ENCODE results near the gene FCN1. TPM values are rescaled to one million over a fixed set of nuclear protein-coding genes. Genes with fewer than 3 reads are reported as not detected.

The FCN1 gene
- total RNA-seq, 4 donors from 2014 or later = 0.72 to 2.9 (median 1.1) TPM

GRCh38 chr9:134955801-134956200 lies 38.1 kb upstream of the FCN1 start:
- WGBS, 2 donors = 82 to 88% methylated on average over 7 of the region's 7 CpGs
- no peak overlapping the region for H3K4me3 ChIP-seq (ENCODE audit: low read depth, poor library complexity, severe bottlenecking)
- TF ChIP-seq CTCF (IDR thresholded peaks at IDR 0.05) (no peak), POLR2A (IDR thresholded peaks at IDR 0.05) (no peak)
- DNase-seq (ENCODE audit: low spot score in 2 of 2) = peak in 1 of 2 donors; percentile 70
- intact Hi-C loops (cut with DNase I; ENCODE audit: low total_unique reads) = no loop called here

- peak in 1 of 2 donors; percentile 56 for DNase-seq (ENCODE audit: low spot score in 2 of 2)
- intact Hi-C loops (cut with DNase I; ENCODE audit: low total_unique reads) = no loop called here
- WGBS, 2 donors = 88 to 100% methylated on average over 1 of the region's 1 CpG
- TF ChIP-seq POLR2A (IDR thresholded peaks at IDR 0.05) = no peak
- TF ChIP-seq CTCF (IDR thresholded peaks at IDR 0.05) = no peak
- no peak overlapping the region for H3K4me3 ChIP-seq (ENCODE audit: low read depth, poor library complexity, severe bottlenecking)
Observed at GRCh38 chr9:134955156-134955555, 37.4 kb upstream of the FCN1 start.

DNA sequence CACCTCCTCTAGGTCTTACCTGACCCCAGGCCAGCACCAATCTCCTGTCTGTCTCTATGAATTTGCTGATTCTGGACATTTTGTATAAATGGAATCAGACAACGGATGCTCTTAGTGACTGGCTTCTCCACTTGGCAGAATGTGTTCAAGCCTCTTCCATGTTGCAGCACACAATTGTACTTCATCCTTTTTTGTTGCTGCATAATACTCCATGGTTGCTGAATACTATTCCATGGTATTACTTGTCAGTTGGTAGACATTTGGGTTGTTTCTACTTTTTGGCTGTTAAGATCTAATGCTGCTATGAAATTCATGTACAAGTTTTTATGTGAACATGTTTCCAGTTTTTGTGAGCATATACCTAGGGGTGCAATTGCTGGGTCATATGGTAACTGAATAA lies 34.3 kb upstream of the FCN1 start:
- H3K4me3 ChIP-seq (ENCODE audit: low read depth, poor library complexity, severe bottlenecking) = no peak overlapping the region
- 92 to 100% methylated on average over 1 of the region's 1 CpG for WGBS, 2 donors
- DNase-seq (ENCODE audit: low spot score in 2 of 2) = no peak
- TF ChIP-seq CTCF (IDR thresholded peaks at IDR 0.05) = no peak
- TF ChIP-seq POLR2A (IDR thresholded peaks at IDR 0.05) = no peak
- intact Hi-C loops (cut with DNase I; ENCODE audit: low total_unique reads) = no loop called here

GRCh38 chr9:134951461-134951860 lies 33.7 kb upstream of the FCN1 start:
- no peak for TF ChIP-seq CTCF (IDR thresholded peaks at IDR 0.05)
- no peak for TF ChIP-seq POLR2A (IDR thresholded peaks at IDR 0.05)
- intact Hi-C loops (cut with DNase I; ENCODE audit: low total_unique reads) = no loop called here
- WGBS, 2 donors = 84 to 89% methylated on average over 11 of the region's 11 CpGs
- no peak overlapping the region for H3K4me3 ChIP-seq (ENCODE audit: low read depth, poor library complexity, severe bottlenecking)
- DNase-seq (ENCODE audit: low spot score in 2 of 2) = peak in 1 of 2 donors; percentile 49

- H3K4me3 ChIP-seq (ENCODE audit: low read depth, poor library complexity, severe bottlenecking) = no peak overlapping the region
- DNase-seq (ENCODE audit: low spot score in 2 of 2) = peak in 1 of 2 donors; percentile 64
- no peak for TF ChIP-seq CTCF (IDR thresholded peaks at IDR 0.05)
- TF ChIP-seq POLR2A (IDR thresholded peaks at IDR 0.05) = no peak
- intact Hi-C loops (cut with DNase I; ENCODE audit: low total_unique reads) = no loop called here
- 78 to 79% methylated on average over 21 of the region's 21 CpGs for WGBS, 2 donors
Observed at GRCh38 chr9:134950386-134951210, 32.9 kb upstream of the FCN1 start.
